Tibial nerve (tissue), 4 donors: ENCODE data around the gene ACTN1.

Experiments
- CTCF ChIP-seq, 5 experiments: fragments of 200-600 bp in 3 of 5; fragments of 450-650 bp in 2 of 5; sonication (generic) in 3 of 5; IDR thresholded peaks; one replicate each; pipeline ENCODE4 v1.5.1; 2016 to 2019; ENCODE audit warnings: antibody characterized with exemption in 5 of 5, mild to moderate bottlenecking in 3 of 5, moderate library complexity in 2 of 5
- EP300 ChIP-seq, 2 donors: sonication (generic); formaldehyde crosslinking; IDR thresholded peaks; one replicate each; pipeline ENCODE4 v1.6.1; 2017; ENCODE audit warnings: antibody characterized with exemption in 2 of 2, mild to moderate bottlenecking in 1 of 2
- POLR2A ChIP-seq, 2 donors: fragments of 450-650 bp; IDR thresholded peaks; one replicate each; pipeline ENCODE4 v1.6.1; 2017; ENCODE audit warnings: antibody characterized with exemption in 2 of 2, mild to moderate bottlenecking in 2 of 2, moderate library complexity in 2 of 2

DNA sequence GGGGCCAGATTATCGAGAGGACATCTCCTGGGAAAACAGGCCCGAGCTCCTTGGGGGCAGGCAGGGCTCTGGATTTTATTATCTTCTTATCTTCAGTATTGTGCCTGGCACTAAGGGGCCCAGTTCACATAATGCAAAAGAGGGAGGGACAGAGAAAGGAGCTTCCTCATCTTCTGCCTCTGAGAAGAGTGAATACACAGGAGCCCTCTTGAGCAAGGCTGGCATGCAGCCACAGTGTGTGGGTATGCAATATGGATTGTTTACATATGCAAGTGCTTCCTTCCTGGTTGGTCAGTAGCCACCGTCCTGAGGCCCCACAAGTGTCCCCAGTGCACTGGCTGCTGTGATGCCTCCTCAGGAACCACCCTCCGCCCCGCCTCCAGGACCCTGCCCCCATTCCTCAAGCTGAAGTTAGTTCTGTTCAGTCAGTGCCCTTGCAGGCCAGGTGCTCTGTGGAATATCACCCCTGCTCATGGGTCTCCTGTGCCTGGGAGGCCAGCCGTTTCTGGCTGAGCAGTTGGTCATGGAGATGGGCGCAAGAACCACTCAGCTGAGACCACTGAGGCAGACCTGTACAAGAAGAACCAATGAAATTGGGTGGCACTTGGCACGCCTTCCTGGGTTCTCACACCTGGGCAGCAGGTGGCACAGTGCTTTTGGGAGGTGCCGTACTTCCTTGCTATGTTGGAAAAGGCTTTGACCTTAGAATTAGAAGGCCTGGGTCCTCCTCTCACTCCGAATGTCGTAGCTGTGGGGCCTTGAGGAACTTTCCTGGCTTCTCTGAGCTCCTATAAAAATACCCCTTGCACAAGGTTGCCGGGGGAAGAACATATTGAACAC is 35.1 kb upstream of the ACTN1 start:
- TF ChIP-seq CTCF (IDR thresholded peaks at IDR 0.05) (no peak), POLR2A (IDR thresholded peaks at IDR 0.05) (no peak), EP300 (IDR thresholded peaks at IDR 0.05) (no peak)
